ENCODE results near the gene EFCAB5.
"Not testable (repeated sequence)": the region's sequence is repeated elsewhere in the genome, so short reads cannot be mapped to it uniquely, and the experiment has no call there.

EFCAB5 gene

GRCh38 chr17:29936724-29937123 is 4.7 kb upstream of the EFCAB5 start:
- in situ Hi-C loops (cut with MboI; ENCODE audit: low pct_unique_long_range_greater_than_20kb, low sequenced_read_pairs, unreplicated experiment) = loop anchor here (25.0 kb wide), 1 partner anchor 299 kb away; no protein-coding TSS in a partner anchor
- no peak for TF ChIP-seq CTCF (IDR thresholded peaks at IDR 0.05; ENCODE audit: extremely low read depth, insufficient read depth, missing control alignments)
- DNase-seq (ENCODE audit: low spot score) = no peak

DNA sequence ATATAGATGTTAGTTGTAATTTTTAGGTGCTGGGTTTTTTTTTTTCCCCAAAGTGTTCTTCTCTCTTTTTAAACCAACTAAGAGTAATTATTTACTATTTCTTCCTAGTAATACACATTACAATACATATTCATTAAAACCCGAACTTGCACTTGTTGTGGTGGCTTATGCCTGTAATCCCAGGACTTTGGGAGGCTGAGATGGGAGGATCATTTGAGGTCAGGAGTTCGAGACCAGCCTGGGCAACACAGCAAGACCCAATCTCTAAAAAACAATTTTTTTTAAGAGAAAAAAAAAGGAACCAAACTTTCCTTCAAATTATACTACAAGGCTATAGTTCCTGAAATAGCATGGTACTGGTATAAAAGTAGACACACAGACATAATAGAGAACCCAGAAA is 3.8 kb downstream of the EFCAB5 start:
- no peak for TF ChIP-seq CTCF (IDR thresholded peaks at IDR 0.05; ENCODE audit: extremely low read depth, insufficient read depth, missing control alignments)
- in situ Hi-C loops (cut with MboI; ENCODE audit: low pct_unique_long_range_greater_than_20kb, low sequenced_read_pairs, unreplicated experiment) = loop anchor here (25.0 kb wide), 1 partner anchor 308 kb away; no protein-coding TSS in a partner anchor
- no peak for DNase-seq (ENCODE audit: low spot score)

GRCh38 chr17:29948448-29949215 is 7.2 kb downstream of the EFCAB5 start:
- no peak for DNase-seq (ENCODE audit: low spot score)
- no peak for TF ChIP-seq CTCF (IDR thresholded peaks at IDR 0.05; ENCODE audit: extremely low read depth, insufficient read depth, missing control alignments)
- in situ Hi-C loops (cut with MboI; ENCODE audit: low pct_unique_long_range_greater_than_20kb, low sequenced_read_pairs, unreplicated experiment) = loop anchor here (25.0 kb wide), 1 partner anchor 311 kb away; no protein-coding TSS in a partner anchor

DNA sequence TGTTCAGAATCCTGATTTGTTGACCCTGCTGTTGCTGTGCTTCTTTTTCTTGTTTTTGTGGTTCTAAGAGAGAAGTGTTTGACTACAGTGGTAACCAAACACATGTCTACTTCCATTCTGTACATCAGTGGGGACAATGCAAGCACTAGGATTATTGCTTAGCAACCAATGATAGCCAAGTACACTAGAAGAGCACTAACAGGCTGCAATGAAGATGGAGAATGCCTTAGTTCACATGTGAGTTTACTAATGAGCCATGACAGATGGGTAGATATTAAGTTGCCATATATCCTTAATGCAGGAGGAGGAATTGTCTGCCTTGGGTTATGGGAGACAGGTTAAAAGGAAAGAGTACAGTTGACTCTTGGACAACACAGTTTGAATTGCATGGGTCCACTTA is 8.3 kb downstream of the EFCAB5 start:
- in situ Hi-C loops (cut with MboI; ENCODE audit: low pct_unique_long_range_greater_than_20kb, low sequenced_read_pairs, unreplicated experiment) = loop anchor here (25.0 kb wide), 1 partner anchor 312 kb away; no protein-coding TSS in a partner anchor
- TF ChIP-seq CTCF (IDR thresholded peaks at IDR 0.05; ENCODE audit: extremely low read depth, insufficient read depth, missing control alignments) = no peak
- no peak for DNase-seq (ENCODE audit: low spot score)

- in situ Hi-C loops (cut with MboI; ENCODE audit: low pct_unique_long_range_greater_than_20kb, low sequenced_read_pairs, unreplicated experiment) = no loop called here
- TF ChIP-seq CTCF (IDR thresholded peaks at IDR 0.05; ENCODE audit: extremely low read depth, insufficient read depth, missing control alignments) = no peak
- no peak for DNase-seq (ENCODE audit: low spot score)
These were observed 13.0 kb downstream of the EFCAB5 start for GRCh38 chr17:29954405-29954804.

DNA sequence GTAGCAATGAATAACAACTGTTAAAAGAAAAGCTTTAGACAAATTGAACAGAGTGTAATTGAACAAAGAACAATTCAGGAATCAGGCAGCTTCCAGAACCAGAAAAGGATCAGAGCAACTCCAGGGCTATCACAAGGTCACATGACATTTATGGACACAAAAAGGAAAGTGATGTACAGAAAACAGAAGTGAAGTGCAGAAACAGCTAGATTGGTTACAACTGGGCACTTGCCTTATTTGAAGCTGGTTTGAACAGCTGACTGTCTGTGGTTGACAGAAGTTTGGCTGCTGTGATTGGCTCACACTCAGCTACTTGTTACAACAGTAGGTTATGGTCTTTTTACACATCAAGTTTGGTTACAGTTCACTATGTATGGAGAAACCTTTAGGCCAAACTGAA is 14.8 kb downstream of the EFCAB5 start:
- DNase-seq (ENCODE audit: low spot score) = no peak
- in situ Hi-C loops (cut with MboI; ENCODE audit: low pct_unique_long_range_greater_than_20kb, low sequenced_read_pairs, unreplicated experiment) = no loop called here

DNA sequence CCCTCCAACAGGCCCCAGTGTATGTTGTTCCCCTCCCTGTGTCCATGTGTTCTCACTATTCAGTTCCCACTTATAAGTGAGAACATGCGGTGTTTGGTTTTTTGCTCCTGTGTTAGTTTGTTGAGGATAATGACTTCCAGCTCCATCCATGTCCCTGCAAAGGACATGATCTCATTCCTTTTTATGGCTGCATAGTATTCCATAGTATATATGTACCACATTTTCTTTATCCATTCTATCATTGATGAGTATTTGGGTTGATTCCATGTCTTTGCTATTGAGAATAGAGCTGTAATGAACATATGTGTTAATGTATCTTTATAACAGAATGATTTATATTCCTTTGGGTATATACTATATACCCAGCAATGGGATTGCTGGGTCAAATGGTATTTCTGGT is 16.1 kb downstream of the EFCAB5 start:
- DNase-seq (ENCODE audit: low spot score); in situ Hi-C loops (cut with MboI; ENCODE audit: low pct_unique_long_range_greater_than_20kb, low sequenced_read_pairs, unreplicated experiment): not testable (repeated sequence)

More for the DNA sequence above, 14.8 kb downstream of the EFCAB5 start:
- no peak for TF ChIP-seq CTCF (IDR thresholded peaks at IDR 0.05; ENCODE audit: extremely low read depth, insufficient read depth, missing control alignments)
